Mucosa of descending colon (tissue), 3 donors: ENCODE data around the gene ERMP1. TPM values are rescaled to one million over a fixed set of nuclear protein-coding genes. Genes with fewer than 3 reads are reported as not detected.

ENCODE experiments used
- ATAC-seq: fragments of 200-7000 bp; cut with Tn5 transposase; one replicate; pipeline ENCODE4 v1.9.1; 2020; ENCODE audit warnings: mild to moderate bottlenecking, moderate library complexity
- DNase-seq, 3 donors: peaks; one replicate each; pipeline ENCODE4 v3.0.0-alpha.2; 2020
- H3K36me3 ChIP-seq: fragments of 200-600 bp; one replicate; pipeline ENCODE4 v1.8.0; 2021; ENCODE audit warnings: low read depth, mild to moderate bottlenecking
- H3K4me1 ChIP-seq: fragments of 200-600 bp; one replicate; pipeline ENCODE4 v1.8.0; 2021; ENCODE audit warnings: low read depth, mild to moderate bottlenecking
- H3K4me3 ChIP-seq: fragments of 200-600 bp; one replicate; pipeline ENCODE4 v1.8.0; 2021; ENCODE audit warnings: mild to moderate bottlenecking
- H3K9me3 ChIP-seq: fragments of 200-600 bp; one replicate; pipeline ENCODE4 v1.8.0; 2021; ENCODE audit warnings: mild to moderate bottlenecking
- CTCF ChIP-seq: fragments of 200-600 bp; IDR thresholded peaks from one replicate; pipeline ENCODE4 v1.8.0; 2022; ENCODE audit warnings: antibody characterized with exemption, mild to moderate bottlenecking
- intact Hi-C, 2 donors: fragments of 100-400 bp; cut with DNase I in 1 of 2; cut with micrococcal nuclease in 1 of 2; formaldehyde crosslinking; loops; one replicate each; pipeline versions ENCODE4 v1.11.0 to v1.11.1; 2022; cut with DNase I, micrococcal nuclease
- total RNA-seq, 3 donors: library from RNA; stranded (reverse); fragmentation: NEBNext Ultra II Directional in 2 of 3; extraction: Animal tissue kit (Norgen Biotek cat#: 25700) in 2 of 3; gene quantifications; one replicate each; pipeline versions ENCODE4 v1.2.1 to v1.2.4, GENCODE V29; 2021 to 2023
- donor health status: DM: no; HTN: no; CAD: no; lungs with moderate emphysema.
- donor health status: DM: no; HTN: no; CAD: no.
- donor health status: DM: no; HTN: yes; CAD: no.

Gene ERMP1
- total RNA-seq, 3 donors from 2014 or later, result 29.5 to 60.6 (median 34.1) TPM

- intact Hi-C loops, result no loop called here
- DNase-seq, result no peak
- H3K36me3 ChIP-seq, result no peaks in the 10 kb centered on the region
- no peak overlapping the region for H3K4me3 ChIP-seq
- ATAC-seq, result peak; percentile 55
- TF ChIP-seq CTCF, result no peak
- no peaks in the 10 kb centered on the region for H3K9me3 ChIP-seq
- H3K4me1 ChIP-seq, result peaks cover 4% of the 10 kb centered on the region
Measured at GRCh38 chr9:5825895-5826622, 6.9 kb downstream of the ERMP1 start.

GRCh38 chr9:5825223-5825622 is 7.7 kb downstream of the ERMP1 start:
- Histone ChIP-seq H3K4me3 (no peak overlapping the region), H3K36me3 (no peaks in the 10 kb centered on the region), H3K9me3 (no peaks in the 10 kb centered on the region), H3K4me1 (peaks cover 4% of the 10 kb centered on the region)
- intact Hi-C loops, result no loop called here
- DNase-seq (no peak), ATAC-seq (no peak)
- TF ChIP-seq CTCF, result no peak

- Histone ChIP-seq H3K9me3 (no peaks in the 10 kb centered on the region), H3K36me3 (no peaks in the 10 kb centered on the region), H3K4me1 (no peaks in the 10 kb centered on the region), H3K4me3 (no peak overlapping the region)
- ATAC-seq, result no peak
- no peak for DNase-seq
- intact Hi-C loops, result no loop called here
- no peak for TF ChIP-seq CTCF
Measured at GRCh38 chr9:5820425-5820824, 12.5 kb downstream of the ERMP1 start.

- no peak for DNase-seq
- Histone ChIP-seq H3K36me3 (no peaks in the 10 kb centered on the region), H3K4me3 (no peak overlapping the region), H3K9me3 (no peaks in the 10 kb centered on the region), H3K4me1 (no peaks in the 10 kb centered on the region)
- no peak for ATAC-seq
- intact Hi-C loops, result no loop called here
- no peak for TF ChIP-seq CTCF
Measured at GRCh38 chr9:5819174-5819573, 13.7 kb downstream of the ERMP1 start.

GRCh38 chr9:5818424-5819142 is 14.3 kb downstream of the ERMP1 start:
- Histone ChIP-seq H3K9me3 (no peaks in the 10 kb centered on the region), H3K4me3 (no peak overlapping the region), H3K36me3 (no peaks in the 10 kb centered on the region), H3K4me1 (no peaks in the 10 kb centered on the region)
- ATAC-seq (no peak), DNase-seq (no peak)
- intact Hi-C loops, result no loop called here
- TF ChIP-seq CTCF, result no peak
